AG09319 (cell line): Measurements from ENCODE around the gene UNC5CL.

ENCODE experiments used
- DNase-seq: peaks from one replicate; pipeline ENCODE4 v3.0.0-alpha.2; 2010; ENCODE audit warnings: low read depth; ENCODE audit errors: extremely low read depth
- CTCF ChIP-seq: IDR thresholded peaks from 2 replicates; pipeline ENCODE4 v1.5.1; 2011; ENCODE audit warnings: low read depth, mild to moderate bottlenecking, inconsistent platforms, low read length, moderate library complexity

UNC5CL gene

GRCh38 chr6:41072836-41073202 lies 33.8 kb upstream of the UNC5CL start, which contains the start of gene NFYA:
Gene NFYA, plus strand, starts transcription at chr6:41072974. Its CDS starts 6,116 bp downstream, at chr6:41079090.
- no peak for DNase-seq
- no peak for TF ChIP-seq CTCF

DNA sequence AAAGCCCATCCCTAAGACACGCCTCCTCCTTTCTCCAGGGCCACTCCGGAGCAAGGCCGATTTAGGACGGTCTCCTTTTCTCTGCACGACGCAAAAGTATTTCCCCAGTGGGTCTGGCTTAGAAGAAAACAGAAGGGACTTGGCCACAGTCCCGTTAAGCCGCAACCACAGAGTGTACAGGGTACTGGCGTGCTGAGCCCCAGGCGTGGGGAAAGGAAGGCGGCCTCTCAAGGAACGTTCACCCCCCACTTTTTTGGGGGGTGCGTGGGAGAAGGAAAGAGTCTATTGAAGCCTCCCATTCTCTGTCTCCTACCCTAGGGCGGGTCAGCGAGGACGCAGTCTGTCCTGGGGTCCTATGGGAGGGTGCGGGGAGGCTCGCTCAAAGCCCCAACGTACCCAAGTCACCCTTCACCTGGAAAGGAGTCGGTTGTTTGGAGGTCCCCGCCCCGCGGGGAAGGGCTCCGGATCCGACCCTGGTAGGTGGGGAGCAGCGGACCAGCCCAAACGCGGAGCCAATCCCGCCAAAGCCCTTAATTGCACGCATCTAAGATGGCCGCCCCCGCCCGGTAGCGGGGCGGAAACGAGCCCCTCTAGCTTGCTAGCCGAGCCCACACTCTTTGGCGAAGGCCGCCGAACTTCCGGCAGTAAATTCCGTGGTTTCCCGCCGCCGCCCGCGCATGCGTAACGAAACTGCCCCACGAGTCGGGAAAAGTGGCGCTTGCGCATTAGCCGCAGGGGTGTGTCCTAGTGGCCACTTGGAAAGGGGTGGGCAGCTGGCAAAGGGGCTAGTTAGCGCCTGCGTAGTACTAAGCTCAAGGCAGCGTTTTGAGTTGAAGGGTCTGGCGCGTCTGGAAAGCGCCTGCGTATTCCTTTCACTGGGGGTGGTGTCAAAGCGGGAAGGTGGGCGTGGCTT lies 33.2 kb upstream of the UNC5CL start, which contains the start of gene OARD1:
Gene OARD1, minus strand, starts transcription at position 434 of the 913 bp plus-strand sequence. CDS start 722 bp downstream, outside the sequence.
- DNase-seq: peak; percentile 99
- 0 out of 2 replicates have a peak, but pooled peaks have one; percentile 9 for TF ChIP-seq CTCF

- no peak for DNase-seq
- no peak; the same call in none of the 2 replicates for TF ChIP-seq CTCF
Observed at GRCh38 chr6:41071501-41071922, 32.5 kb upstream of the UNC5CL start.

DNA sequence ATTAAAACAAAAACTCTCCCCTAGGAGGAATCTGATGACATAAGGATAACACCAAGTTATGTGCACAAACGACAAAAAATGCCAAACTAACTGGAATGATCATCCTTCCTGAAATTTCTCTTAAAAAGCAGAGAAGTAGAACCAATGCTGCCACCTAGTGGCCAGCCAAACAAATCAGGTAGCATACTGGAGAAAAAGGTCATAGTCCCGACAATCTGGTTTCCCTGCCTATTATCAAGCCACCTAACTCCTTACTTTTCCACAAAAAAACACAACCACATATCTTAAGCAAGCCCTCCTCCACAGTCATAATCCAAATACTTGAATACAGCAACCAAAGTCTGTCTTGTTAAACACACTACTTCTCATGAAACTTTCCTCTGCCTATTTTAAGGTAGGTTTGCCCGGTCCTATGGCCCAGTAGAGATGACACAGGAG lies 27.9 kb upstream of the UNC5CL start:
- TF ChIP-seq CTCF: peak; percentile 73
- DNase-seq: peak; percentile 61

DNA sequence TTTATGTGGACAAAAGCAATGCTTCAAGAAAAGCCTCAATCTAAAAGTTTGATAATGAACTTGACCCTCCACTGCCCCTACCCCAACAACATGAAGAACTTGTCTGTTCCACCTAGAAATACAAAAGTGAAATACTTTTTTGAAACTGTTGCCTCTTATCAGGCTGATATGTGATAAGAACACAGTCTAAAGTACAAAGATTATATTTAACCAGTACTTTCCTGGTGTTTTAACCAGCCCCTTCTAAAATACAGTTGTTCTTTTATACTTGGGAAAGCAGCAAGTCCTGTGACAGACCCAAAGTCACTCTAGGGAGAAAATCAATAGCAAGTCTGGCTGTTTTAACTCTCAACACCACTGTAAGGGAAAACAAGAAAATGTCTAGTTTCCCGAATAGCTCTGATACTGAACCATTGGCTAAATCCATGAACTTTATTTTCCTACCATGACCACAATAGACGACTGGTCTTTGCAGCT lies 26.6 kb upstream of the UNC5CL start:
- no peak for TF ChIP-seq CTCF
- DNase-seq: no peak

GRCh38 chr6:41064841-41065240 lies 25.8 kb upstream of the UNC5CL start:
- DNase-seq: no peak
- TF ChIP-seq CTCF: no peak

GRCh38 chr6:41063884-41064285 lies 24.9 kb upstream of the UNC5CL start:
- TF ChIP-seq CTCF: no peak
- DNase-seq: no peak
